HG03575 (cell line): ENCODE results near the gene STIM2.
"Not testable (repeated sequence)": the region's sequence is repeated elsewhere in the genome, so short reads cannot be mapped to it uniquely, and the experiment has no call there.

Source experiments
- ATAC-seq: cut with Tn5 transposase; IDR thresholded peaks from one replicate; pipeline ENCODE4 v1.9.1; 2021; ENCODE audit not compliant: unreplicated experiment, insufficient number of reproducible peaks, low FRiP score; ENCODE audit errors: extremely low read depth

Gene STIM2

DNA sequence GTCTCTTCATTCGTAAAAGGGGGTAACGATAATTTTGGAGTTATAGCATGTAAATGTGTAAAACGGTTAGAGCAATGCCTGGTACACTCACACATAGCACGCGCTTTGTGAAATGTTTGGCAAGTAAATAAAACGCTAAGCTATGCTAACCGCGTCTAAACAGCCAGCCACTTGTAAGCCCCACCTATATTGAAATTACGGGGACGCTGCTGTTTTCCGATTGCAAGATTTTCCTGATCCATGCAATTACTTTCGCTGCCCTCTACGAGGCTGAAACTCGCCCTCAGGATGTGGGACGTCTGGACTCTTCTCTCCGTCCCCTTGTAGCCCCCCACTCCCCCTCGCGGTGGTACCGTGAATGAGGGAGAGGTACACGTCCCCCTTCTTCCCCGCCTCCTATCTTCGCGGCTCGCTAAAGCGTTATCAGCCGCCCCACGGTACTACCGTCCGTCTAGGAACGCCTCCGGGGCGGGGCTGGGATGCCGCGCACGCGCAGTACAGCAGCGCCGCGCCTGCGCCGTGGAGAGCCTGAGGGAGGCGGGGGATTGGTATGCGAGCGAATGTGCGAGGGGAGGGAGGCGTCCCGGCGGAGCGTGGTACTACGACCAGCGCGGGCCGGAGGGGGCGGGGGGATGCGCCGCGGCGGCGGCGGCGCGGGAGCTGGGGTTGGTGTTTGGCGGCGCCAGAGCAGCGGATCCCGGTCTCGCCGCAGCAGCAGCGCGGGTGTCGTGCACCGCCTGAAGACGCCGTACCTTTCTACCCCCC is at the start of gene STIM2:
TSS of gene STIM2 (plus strand) at position 685 of the 765 bp plus-strand sequence.
- peak; percentile 48 for ATAC-seq

DNA sequence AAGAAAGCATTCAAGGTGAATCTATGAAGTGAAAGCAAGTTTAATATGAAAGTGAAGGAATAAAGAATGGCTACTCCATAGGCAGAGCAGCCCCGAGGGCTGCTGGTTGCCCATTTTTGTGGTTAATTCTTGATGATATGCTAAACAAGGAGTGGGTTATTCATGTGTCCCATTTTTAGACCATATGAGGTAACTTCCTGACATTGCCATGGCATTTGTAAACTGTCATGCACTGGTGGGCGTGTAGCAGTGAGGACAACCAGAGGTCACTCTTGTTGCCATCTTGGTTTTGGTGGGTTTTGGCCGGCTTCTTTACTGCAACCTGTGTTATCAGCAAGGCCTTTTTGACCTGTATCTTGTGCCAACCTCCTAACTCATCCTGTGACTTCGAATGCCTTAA is 49.1 kb upstream of the STIM2 start:
- ATAC-seq: not testable (repeated sequence)

DNA sequence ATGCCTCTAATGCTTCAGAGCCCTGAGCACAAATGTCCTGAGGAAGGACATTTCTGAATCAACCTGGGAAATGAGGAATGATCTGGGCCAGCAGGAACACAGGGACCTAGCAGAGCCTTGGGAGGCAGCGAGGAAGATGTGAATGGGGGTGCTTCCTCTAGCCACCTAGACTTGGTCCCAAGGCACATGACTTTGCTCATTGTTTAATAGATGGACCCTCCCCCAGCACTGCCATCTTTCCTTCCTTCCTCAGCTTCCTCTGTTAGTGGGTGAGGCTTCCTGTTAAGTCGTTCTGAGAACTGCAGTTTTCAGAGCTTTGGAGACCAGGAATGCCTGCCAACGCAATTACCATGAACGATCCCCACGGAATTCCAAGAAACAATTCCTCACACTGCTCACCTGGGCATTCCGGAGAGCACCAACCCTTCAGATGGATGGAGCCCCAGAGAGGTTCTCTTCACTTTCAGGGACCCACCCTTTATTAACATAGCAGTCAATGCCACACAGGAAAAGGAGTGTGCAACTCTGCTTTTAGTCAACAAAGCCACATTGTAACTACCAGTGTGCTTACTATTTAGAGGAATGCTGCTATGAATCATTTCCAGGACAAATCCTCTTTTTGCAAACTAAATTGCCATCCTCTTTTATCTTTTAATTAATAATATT is 48.5 kb upstream of the STIM2 start:
- no peak for ATAC-seq

GRCh38 chr4:26813698-26814097 is 46.9 kb upstream of the STIM2 start:
- ATAC-seq: no peak

GRCh38 chr4:26815199-26815598 is 45.4 kb upstream of the STIM2 start:
- ATAC-seq: no peak

DNA sequence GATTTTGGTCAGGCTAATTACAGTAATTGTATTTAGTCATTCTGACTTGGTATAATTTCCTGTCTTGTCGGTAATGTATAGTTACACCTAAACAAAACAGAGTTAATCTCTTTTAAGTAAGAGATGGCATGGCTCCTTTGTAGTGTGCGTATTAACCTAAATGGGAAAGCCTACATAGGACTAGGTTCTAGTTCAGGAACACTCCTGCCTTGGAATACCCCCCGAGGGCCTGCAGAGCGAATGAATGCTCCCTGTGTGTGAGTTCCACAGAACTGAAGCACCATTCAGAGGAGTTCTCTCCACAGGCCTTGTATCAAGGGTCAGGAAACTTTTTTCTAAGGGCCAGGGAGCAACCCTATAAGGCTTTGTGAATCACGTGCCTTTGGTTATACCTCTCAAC is 44.9 kb upstream of the STIM2 start:
- ATAC-seq: no peak

- no peak for ATAC-seq
Observed at GRCh38 chr4:26819026-26819425, 41.6 kb upstream of the STIM2 start.

DNA sequence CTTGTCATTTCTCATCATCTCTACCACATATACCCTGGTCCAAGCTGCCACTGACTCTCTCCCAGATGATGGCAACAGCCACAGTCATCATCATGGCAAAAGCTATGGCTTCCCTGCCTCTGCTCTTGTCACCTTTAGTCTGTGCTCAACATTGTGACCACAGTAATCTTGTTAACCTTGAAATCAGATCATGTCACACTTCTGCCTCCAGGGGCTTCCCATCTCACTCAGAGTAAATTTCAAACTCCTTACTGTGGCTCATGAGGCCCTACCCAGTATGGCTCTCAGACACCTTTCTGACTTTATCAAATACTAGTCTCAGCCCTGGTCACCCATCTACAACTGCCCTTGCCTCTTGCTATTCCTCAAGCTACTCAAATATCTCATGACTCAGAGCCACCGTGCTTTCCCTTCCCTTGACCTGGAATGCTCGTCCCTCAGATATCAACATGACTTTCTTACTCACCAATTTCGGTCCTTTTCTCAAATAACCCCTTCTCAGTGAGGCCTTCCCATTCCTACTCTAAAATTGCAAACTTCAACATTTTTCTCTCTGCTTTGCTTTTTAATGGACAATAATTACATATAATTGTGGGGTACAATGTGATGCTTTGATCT is 41.1 kb upstream of the STIM2 start:
- no peak for ATAC-seq

GRCh38 chr4:26820346-26820745 is 40.3 kb upstream of the STIM2 start:
- no peak for ATAC-seq

DNA sequence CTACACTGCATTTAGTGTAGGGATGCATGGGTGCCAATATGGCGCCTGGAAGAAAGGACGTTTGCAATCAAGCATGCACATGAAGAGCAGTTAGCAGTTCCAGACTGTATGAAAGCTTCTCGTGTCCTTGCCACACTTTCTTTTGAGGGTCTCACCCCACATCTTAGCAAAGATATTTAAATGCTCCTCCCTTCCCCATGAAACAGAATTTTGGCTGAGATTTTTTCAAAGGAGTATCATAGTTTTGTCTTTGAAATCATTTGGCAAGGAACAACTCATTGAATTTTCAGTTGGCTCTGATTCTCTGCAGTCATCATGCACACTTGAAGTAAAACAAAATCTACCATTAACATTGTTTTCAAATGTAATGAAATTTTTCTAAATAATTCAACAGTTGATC is 39.6 kb upstream of the STIM2 start:
- ATAC-seq: no peak

- no peak for ATAC-seq
Observed at GRCh38 chr4:26821677-26822503, 38.8 kb upstream of the STIM2 start.

DNA sequence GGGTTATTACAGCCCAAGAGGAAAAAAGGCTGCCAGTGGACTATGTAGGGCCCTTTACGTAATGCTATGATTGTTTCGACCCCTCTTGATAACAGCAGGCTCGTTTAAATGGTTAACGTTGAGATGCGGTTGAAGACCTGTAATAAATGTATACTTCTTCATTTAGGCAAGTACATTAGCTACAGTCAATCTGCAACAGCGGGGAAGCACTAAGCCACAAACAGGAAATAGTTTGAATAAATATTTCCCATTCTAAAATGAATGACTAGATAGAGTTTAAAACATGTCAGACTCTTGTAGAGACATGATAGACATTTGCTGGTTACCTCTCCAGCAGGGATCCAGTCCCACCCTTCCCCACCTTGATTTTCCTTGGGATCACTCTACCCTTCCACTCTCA is 38.1 kb upstream of the STIM2 start:
- peak; percentile 38 for ATAC-seq

GRCh38 chr4:26822974-26823373 is 37.7 kb upstream of the STIM2 start:
- not testable (repeated sequence) for ATAC-seq

DNA sequence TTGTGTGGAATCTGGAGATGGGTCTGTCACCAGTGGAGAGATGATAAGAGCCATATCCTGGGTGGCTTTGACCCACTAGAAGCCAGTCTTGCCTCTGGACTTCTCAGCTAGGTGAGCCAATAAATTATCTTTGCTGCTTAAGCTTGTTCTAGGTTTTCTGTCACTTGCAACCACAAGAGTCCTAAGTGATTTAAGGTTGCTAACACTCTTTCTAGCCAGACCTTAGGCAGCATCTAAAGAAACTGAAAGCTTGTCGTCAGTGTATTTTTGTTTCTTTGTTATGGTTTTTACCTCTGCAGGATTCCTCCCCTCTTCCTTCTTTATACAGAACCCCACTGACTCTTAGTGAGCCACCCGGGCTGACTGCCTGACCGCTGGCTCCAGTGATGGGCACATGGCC is 37.1 kb upstream of the STIM2 start:
- no peak for ATAC-seq

- no peak for ATAC-seq
Observed at GRCh38 chr4:26824667-26825066, 36.0 kb upstream of the STIM2 start.

GRCh38 chr4:26826721-26827120 is 33.9 kb upstream of the STIM2 start:
- peak; percentile 87 for ATAC-seq

GRCh38 chr4:26827336-26827735 is 33.3 kb upstream of the STIM2 start:
- ATAC-seq: not testable (repeated sequence)

GRCh38 chr4:26827798-26828197 is 32.8 kb upstream of the STIM2 start:
- no peak for ATAC-seq

GRCh38 chr4:26829018-26829417 is 31.6 kb upstream of the STIM2 start:
- no peak for ATAC-seq
